Motor neuron (in vitro differentiated cells): Measurements from ENCODE around the gene CARD9. TPM values are rescaled to one million over a fixed set of nuclear protein-coding genes. Genes with fewer than 3 reads are reported as not detected.
"Not testable (repeated sequence)": the region's sequence is repeated elsewhere in the genome, so short reads cannot be mapped to it uniquely, and the experiment has no call there.

Experiments
- ATAC-seq, 8 experiments: fragments of 200-7000 bp; cut with Tn5 transposase; replicated peaks in 6 of 8; 2 replicates each; pipeline ENCODE4 v1.8.0; 2021; ENCODE audit warnings: mild to moderate bottlenecking in 8 of 8, moderate library complexity in 8 of 8
- H3K27ac ChIP-seq, 2 donors: fragments of 250-450 bp; sonication (Bioruptor Pico); 2 replicates each; pipeline ENCODE4 v1.9.0; 2021; ENCODE audit warnings: antibody characterized with exemption in 2 of 2, mild to moderate bottlenecking in 2 of 2, moderate library complexity in 1 of 2
- H3K4me1 ChIP-seq, 2 donors: fragments of 250-450 bp; sonication (Bioruptor Pico); replicated peaks in 1 of 2; 2 replicates each; pipeline ENCODE4 v1.6.1; 2021; ENCODE audit warnings: antibody characterized with exemption in 2 of 2, mild to moderate bottlenecking in 2 of 2, moderate library complexity in 1 of 2
- H3K4me3 ChIP-seq, 5 donors: fragments of 250-450 bp; sonication (Bioruptor Pico); 2 replicates each; pipeline ENCODE4 v1.9.0; 2021; ENCODE audit warnings: antibody characterized with exemption in 5 of 5, mild to moderate bottlenecking in 5 of 5, moderate library complexity in 4 of 5
- WGBS, 10 experiments: fragments of 450-650 bp; shearing (Covaris generic); methylation state at CpG; one replicate each; pipeline ENCODE4 v1.0.0; 2022; 5-methylcytosine and 5-hydroxymethylcytosine counted together
- in situ Hi-C, 9 experiments: fragments of 400-800 bp; cut with MboI; loops; one replicate each; pipeline ENCODE4 v1.15.0; 2021; ENCODE audit warnings: low sequenced_read_pairs in 9 of 9, low pct_unique_long_range_greater_than_20kb in 2 of 9; ENCODE audit not compliant: unreplicated experiment in 9 of 9
- total RNA-seq, 8 experiments: library from RNA; unstranded; fragments of 300-600 nt; gene quantifications; 2 replicates each; pipeline versions ENCODE4 v1.2.3 to v1.2.4, GENCODE V29; 2022

The CARD9 gene
- total RNA-seq, 8 experiments from 2014 or later, result 0.46 to 3.5 (median 1.9) TPM

- H3K27ac ChIP-seq, result peak overlapping the region in 1 of 2 donors; percentile 57
These were observed 19.5 kb downstream of the CARD9 start for GRCh38 chr9:136353757-136354488.

GRCh38 chr9:136353088-136353487 lies 20.4 kb downstream of the CARD9 start:
- peaks cover 2 to 8% of the 10 kb centered on the region in 2 donors for H3K4me1 ChIP-seq
- in situ Hi-C loops, result no loop called here
- 60 to 100% (median 95%) methylated on average over 1 to 2 of the region's 11 CpGs; no CpG with 5 or more reads in 6 of the 10 experiments for WGBS, 10 experiments
- no peak for ATAC-seq
- H3K4me3 ChIP-seq, result no peak overlapping the region
- H3K27ac ChIP-seq, result no peak overlapping the region

More at GRCh38 chr9:136353757-136354488, 19.5 kb downstream of the CARD9 start:
- Histone ChIP-seq H3K4me1 (peaks cover 2 to 8% of the 10 kb centered on the region in 2 donors), H3K4me3 (no peak overlapping the region)
- WGBS, 10 experiments, result 40 to 100% (median 82%) methylated on average over 1 to 4 of the region's 13 CpGs; no CpG with 5 or more reads in 5 of the 10 experiments
- in situ Hi-C loops, result no loop called here
- ATAC-seq, result peak in 5 of 8 experiments; percentile 1 to 11 (median 9)

GRCh38 chr9:136352682-136353081 lies 20.8 kb downstream of the CARD9 start:
- ATAC-seq, result peak in 2 of 8 experiments; percentile 2 to 9
- peaks cover 2 to 8% of the 10 kb centered on the region in 2 donors for H3K4me1 ChIP-seq
- no peak overlapping the region for H3K27ac ChIP-seq
- 60 to 91% (median 88%) methylated on average over 1 to 9 of the region's 16 CpGs; no CpG with 5 or more reads in 5 of the 10 experiments for WGBS, 10 experiments
- in situ Hi-C loops, result no loop called here
- H3K4me3 ChIP-seq, result no peak overlapping the region

GRCh38 chr9:136351868-136352267 lies 21.6 kb downstream of the CARD9 start:
- no CpG with 5 or more reads among the region's 24 CpGs for WGBS, 10 experiments
- in situ Hi-C loops, H3K4me3 ChIP-seq, ATAC-seq, H3K27ac ChIP-seq, H3K4me1 ChIP-seq: not testable (repeated sequence)

GRCh38 chr9:136351252-136351800 lies 22.1 kb downstream of the CARD9 start:
- no CpG with 5 or more reads among the region's 11 CpGs for WGBS, 10 experiments
- no peak overlapping the region for H3K27ac ChIP-seq
- peaks cover 7 to 14% of the 10 kb centered on the region in 2 donors for H3K4me1 ChIP-seq
- no peak overlapping the region for H3K4me3 ChIP-seq
- in situ Hi-C loops, result no loop called here
- no peak for ATAC-seq

- 87 to 93% methylated on average over 5 to 6 of the region's 24 CpGs; no CpG with 5 or more reads in 8 of the 10 experiments for WGBS, 10 experiments
- no peak for ATAC-seq
- in situ Hi-C loops, result no loop called here
These were observed 23.9 kb downstream of the CARD9 start for GRCh38 chr9:136349546-136349945.

DNA sequence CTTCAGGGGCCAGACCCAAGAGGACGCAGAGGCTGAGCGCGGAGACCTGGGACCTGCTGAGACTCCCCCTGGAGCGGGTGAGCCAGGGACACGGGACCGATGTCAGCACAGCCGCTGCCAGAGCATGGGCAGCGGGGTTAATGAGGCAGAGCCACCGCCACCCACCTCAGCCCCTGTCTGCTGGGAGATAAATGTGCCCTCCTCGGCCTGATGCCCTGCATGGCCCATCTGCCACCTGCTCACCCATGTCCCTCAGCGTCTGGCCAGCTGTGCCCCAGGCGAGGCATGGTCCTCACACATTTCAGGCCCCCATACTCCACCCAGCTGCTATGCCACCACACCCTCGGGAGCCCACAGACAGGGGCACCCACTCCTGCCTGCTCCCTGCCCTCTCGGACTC lies 24.8 kb downstream of the CARD9 start:
- no peak overlapping the region for H3K4me3 ChIP-seq
- WGBS, 10 experiments, result 40 to 80% (median 70%) methylated on average over 1 to 2 of the region's 14 CpGs; no CpG with 5 or more reads in 7 of the 10 experiments
- no peak overlapping the region for H3K27ac ChIP-seq
- peaks cover 14 to 18% of the 10 kb centered on the region in 2 donors for H3K4me1 ChIP-seq
- ATAC-seq, result no peak
- in situ Hi-C loops, result no loop called here

More at GRCh38 chr9:136349546-136349945, 23.9 kb downstream of the CARD9 start:
- no peak overlapping the region for H3K4me3 ChIP-seq
- H3K4me1 ChIP-seq, result peaks cover 16 to 23% of the 10 kb centered on the region in 2 donors
- no peak overlapping the region for H3K27ac ChIP-seq

DNA sequence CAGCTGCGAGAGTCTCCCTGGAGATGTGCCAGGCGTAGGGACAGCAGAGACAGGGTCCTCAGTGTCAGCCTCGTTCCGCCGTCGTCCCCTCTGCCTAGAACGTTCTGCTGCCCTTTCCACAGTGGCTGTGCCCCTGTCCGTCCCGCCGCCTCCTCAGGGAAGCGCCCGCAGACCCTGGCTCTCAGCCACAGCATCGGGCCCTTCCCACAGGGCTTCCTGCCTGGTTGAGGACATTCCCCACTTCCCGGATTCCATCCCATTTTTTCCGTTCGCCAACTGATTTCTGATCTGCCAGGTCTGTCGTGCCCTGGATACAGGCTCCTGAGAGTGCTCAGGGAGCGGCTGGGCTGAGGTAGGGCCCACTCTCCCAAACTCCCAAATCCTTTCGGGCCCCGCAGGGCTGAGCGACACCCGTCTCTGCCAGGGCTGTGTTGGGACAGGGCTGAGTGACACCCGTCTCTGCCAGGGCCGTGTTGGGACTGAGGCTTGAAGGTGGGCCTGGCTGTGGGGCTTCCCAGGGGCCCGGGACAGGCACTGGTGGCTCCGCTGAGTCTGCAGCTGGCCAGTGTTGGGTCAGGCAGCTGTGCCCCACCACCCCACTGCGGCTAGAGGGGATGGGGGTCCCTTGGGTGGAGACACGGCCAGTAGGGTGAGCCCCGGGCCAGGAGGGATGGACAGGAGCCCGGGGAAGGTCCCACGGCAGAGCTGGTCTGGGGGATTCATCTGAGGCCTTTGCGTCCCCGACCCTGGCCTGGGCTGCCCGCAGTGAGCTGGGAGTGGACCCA lies 25.8 kb downstream of the CARD9 start:
- ATAC-seq, result no peak
- peaks cover 22 to 26% of the 10 kb centered on the region in 2 donors for H3K4me1 ChIP-seq
- H3K27ac ChIP-seq, result no peak overlapping the region
- 40 to 100% (median 94%) methylated on average over 1 to 7 of the region's 34 CpGs; no CpG with 5 or more reads in 2 of the 10 experiments for WGBS, 10 experiments
- H3K4me3 ChIP-seq, result no peak overlapping the region
- in situ Hi-C loops, result no loop called here

DNA sequence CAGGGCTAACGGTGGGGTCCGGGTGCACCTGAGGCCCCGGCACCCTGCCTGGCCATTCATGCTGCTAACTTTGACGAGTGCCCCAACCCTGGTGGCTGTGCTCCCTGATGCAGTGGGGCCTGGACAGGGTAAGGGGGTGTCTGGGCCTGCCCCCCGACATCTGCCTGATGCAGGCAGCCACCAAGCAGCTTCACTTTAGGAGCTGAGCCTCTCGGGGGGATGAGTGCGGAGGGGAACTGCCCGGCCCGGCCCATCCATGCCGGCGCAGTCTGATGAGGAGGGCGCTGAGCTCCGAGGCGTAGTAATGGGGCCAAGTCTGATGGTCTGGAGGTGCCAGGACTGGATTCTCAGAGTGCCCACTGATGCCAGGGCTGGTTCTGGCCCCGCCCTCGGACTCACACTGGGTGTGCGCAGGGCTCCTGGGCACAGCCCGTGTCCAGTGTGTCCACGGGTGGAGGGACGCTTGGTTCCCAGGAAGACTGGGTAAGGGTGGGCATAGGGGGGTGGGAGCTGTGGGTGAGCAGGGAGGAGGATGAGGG lies 26.5 kb downstream of the CARD9 start:
- ATAC-seq, result no peak
- in situ Hi-C loops, result no loop called here
- H3K27ac ChIP-seq, result no peak overlapping the region
- H3K4me1 ChIP-seq, result peaks cover 28 to 32% of the 10 kb centered on the region in 2 donors
- no peak overlapping the region for H3K4me3 ChIP-seq
- WGBS, 10 experiments, result 48 to 93% (median 90%) methylated on average over 2 to 6 of the region's 20 CpGs; no CpG with 5 or more reads in 6 of the 10 experiments

DNA sequence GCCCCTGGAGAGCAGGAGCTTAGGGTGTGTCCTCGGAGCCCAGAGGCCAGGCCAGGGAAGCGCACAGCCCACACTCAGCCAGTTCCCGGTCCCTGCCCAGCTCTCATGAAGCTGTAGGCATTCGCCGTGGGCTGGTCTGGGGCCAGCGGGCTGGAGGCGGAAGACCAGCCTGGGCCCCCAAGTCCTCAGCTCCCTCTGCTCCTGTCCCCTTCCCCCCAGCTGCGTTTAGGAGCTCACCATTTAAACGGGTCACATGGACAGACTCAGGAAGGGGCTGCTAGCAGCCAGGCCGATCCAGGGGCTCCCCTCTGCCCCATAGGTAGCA lies 27.4 kb downstream of the CARD9 start:
- in situ Hi-C loops, result no loop called here
- peak overlapping the region in 1 of 2 donors; percentile 50 for H3K27ac ChIP-seq
- peak in 1 of 8 experiments; percentile 62 for ATAC-seq
- no peak overlapping the region for H3K4me3 ChIP-seq
- WGBS, 10 experiments, result 33 to 100% (median 70%) methylated on average over 1 to 6 of the region's 10 CpGs; no CpG with 5 or more reads in 7 of the 10 experiments
- peaks cover 32 to 36% of the 10 kb centered on the region in 2 donors for H3K4me1 ChIP-seq

DNA sequence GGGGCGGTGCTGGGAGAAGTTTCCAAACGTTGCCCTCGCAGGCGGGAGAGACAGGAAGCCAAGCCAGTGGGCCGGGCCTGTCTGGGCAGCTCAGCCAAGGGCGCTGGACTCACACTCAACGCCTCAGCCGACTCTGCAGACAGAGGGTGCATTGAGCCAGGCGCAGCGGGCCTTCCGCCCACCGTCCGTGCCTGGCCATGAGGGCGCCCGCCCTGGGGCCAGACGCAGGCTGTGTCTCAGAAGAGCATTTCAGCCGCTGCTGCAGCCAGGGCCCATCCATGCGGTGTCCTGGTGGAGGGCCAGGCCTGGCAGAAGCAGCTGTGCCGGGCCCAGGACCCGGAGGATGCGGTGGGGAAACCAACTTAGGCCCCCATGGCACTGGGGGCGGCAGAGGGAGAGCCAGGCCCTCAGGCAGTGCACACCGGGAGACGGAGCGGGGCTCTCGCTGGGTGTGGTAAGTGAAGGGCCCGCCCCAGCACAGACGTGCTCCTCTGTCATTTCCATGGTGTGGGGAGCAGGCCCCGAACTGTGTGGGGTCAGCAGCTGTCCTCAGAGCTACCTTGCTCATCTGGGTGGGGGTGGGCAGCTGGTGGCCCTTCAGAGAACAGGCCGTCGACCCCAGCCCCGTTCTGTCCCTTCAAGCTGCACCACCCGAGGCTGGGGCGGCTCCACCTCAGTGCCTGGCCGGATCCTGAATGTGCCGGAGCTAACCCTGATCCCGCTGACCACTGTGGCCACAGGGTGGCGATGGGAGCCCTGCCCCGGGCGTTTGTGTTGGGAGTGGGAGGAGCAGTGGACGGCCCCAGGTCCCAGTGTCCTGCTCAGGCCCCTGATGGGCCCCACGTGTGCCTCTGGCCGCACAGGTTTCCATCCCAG lies 27.9 kb downstream of the CARD9 start:
- no peak overlapping the region for H3K4me3 ChIP-seq
- peaks cover 32 to 36% of the 10 kb centered on the region in 2 donors for H3K4me1 ChIP-seq
- peak overlapping the region in 1 of 2 donors; percentile 52 for H3K27ac ChIP-seq
- 2 to 96% (median 20%) methylated on average over 1 to 10 of the region's 43 CpGs; no CpG with 5 or more reads in 5 of the 10 experiments for WGBS, 10 experiments
- ATAC-seq, result peak; percentile 48 to 77 (median 62)
- in situ Hi-C loops, result no loop called here
